Caco-2 (cell line): Measurements from ENCODE around the gene ARSH. TPM values are rescaled to one million over a fixed set of nuclear protein-coding genes. Genes with fewer than 3 reads are reported as not detected.

Source experiments
- BruUV-seq: library from RNA; stranded (reverse); fragments of 400-500 nt; replicated peaks from 2 replicates; lab custom pipeline; 2021; lab: Mats Ljungman, UMichigan
- CTCF ChIA-PET: fragments of 300-600 bp; sonication (Branson Sonifier 250); formaldehyde crosslinking; loops from one replicate; lab custom pipeline; 2022; ENCODE audit warnings: antibody characterized with exemption; lab: Charles Lee
- POLR2A ChIA-PET: fragments of 300-600 bp; sonication (Branson Sonifier 250); formaldehyde crosslinking; loops from one replicate; lab custom pipeline; 2022; ENCODE audit warnings: antibody characterized with exemption; lab: Charles Lee
- DNase-seq, 2 experiments: peaks; one replicate each; pipeline versions ENCODE4 v3.0.0 to v3.0.0-alpha.2; 2020 to 2022
- H3K27me3 ChIP-seq: replicated peaks from 2 replicates; pipeline ENCODE4 v1.6.0; 2011; ENCODE audit warnings: low read length; ENCODE audit not compliant: control insufficient read depth, insufficient read depth
- H3K36me3 ChIP-seq: 2 replicates; pipeline ENCODE4 v1.5.1; 2011; ENCODE audit warnings: low read length; ENCODE audit not compliant: control insufficient read depth, insufficient read depth
- H3K4me1 ChIP-seq: fragments of 250-450 bp; sonication (Bioruptor Pico); 2 replicates; pipeline ENCODE4 v1.5.1; 2020; ENCODE audit warnings: mild to moderate bottlenecking
- H3K4me3 ChIP-seq: 2 replicates; pipeline ENCODE4 v1.5.1; 2011; ENCODE audit warnings: low read depth, mild to moderate bottlenecking, control low read depth, low read length
- H3K9me3 ChIP-seq: fragments of 250-450 bp; sonication (Bioruptor Pico); 2 replicates; pipeline ENCODE4 v1.5.1; 2020; ENCODE audit warnings: mild to moderate bottlenecking, moderate library complexity
- H3K27ac Mint-ChIP-seq: one replicate; pipeline ENCODE4 v1.8.0; 2022; ENCODE audit warnings: mixed read lengths; ENCODE audit not compliant: unreplicated experiment
- H3K27me3 Mint-ChIP-seq: one replicate; pipeline ENCODE4 v1.8.0; 2022; ENCODE audit warnings: mixed read lengths; ENCODE audit not compliant: insufficient read depth, unreplicated experiment
- H3K36me3 Mint-ChIP-seq: one replicate; pipeline ENCODE4 v1.8.0; 2022; ENCODE audit warnings: mild to moderate bottlenecking, mixed read lengths; ENCODE audit not compliant: insufficient read depth, unreplicated experiment
- H3K4me1 Mint-ChIP-seq: one replicate; pipeline ENCODE4 v1.8.0; 2022; ENCODE audit warnings: low read depth, mixed read lengths; ENCODE audit not compliant: unreplicated experiment
- H3K4me3 Mint-ChIP-seq: one replicate; pipeline ENCODE4 v1.8.0; 2022; ENCODE audit warnings: mild to moderate bottlenecking, moderate library complexity, mixed read lengths; ENCODE audit not compliant: unreplicated experiment
- H3K9me3 Mint-ChIP-seq: one replicate; pipeline ENCODE4 v1.8.0; 2022; ENCODE audit warnings: mixed read lengths; ENCODE audit not compliant: unreplicated experiment
- intact Hi-C: fragments of 100-400 bp; cut with micrococcal nuclease; formaldehyde crosslinking; loops from one replicate; pipeline ENCODE4 v1.10.0; 2022; ENCODE audit not compliant: unreplicated experiment
- total RNA-seq: library from RNA; stranded (reverse); gene quantifications from 2 replicates; pipeline ENCODE4 v1.2.3, GENCODE V29; 2022
- TF ChIP-seq, protein P1 (sequence below), 2 experiments: fragments of 200-600 bp in 1 of 2; IDR thresholded peaks; 1 replicate in 1 of 2; 2 replicates in 1 of 2; pipeline versions ENCODE4 v1.5.1 to v1.8.0; 2011 to 2022; ENCODE audit warnings: antibody characterized with exemption in 1 of 2, control low read depth in 1 of 2, inconsistent platforms in 1 of 2, low read depth in 1 of 2, low read length in 1 of 2, mild to moderate bottlenecking in 1 of 2, moderate library complexity in 1 of 2; ENCODE audit not compliant: insufficient read depth in 1 of 2, severe bottlenecking in 1 of 2, unreplicated experiment in 1 of 2

The ARSH gene
- total RNA-seq, 1 experiment from 2014 or later = not detected

DNA sequence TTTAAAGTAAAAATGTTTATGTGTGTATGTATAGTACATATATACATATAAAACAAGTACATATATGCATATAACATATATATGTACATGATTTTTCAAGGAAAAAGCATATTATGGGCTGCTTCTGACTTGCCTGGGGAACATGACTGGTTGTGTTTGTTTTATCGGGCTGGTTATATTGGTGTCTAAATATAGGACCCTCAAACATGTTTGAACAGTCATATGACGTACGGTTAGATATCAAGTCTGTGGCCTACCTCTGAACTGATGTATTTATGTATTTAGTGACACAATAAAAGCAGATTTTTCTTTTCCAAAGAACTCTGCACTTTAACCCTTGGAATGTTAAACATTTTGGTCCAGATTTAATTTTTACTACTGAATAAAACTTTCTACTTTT lies 39.3 kb upstream of the ARSH start:
- Histone ChIP-seq H3K4me3 (no peak overlapping the region), H3K4me1 (peaks cover 11% of the 10 kb centered on the region), H3K9me3 (no peaks in the 10 kb centered on the region), H3K36me3 (no peaks in the 10 kb centered on the region), H3K27me3 (no peaks in the 10 kb centered on the region)
- Mint-ChIP-seq H3K27me3 (no peaks in the 10 kb centered on the region), H3K36me3 (no peaks in the 10 kb centered on the region), H3K27ac (no peak overlapping the region), H3K4me3 (no peak overlapping the region), H3K4me1 (peaks cover 4% of the 10 kb centered on the region), H3K9me3 (no peaks in the 10 kb centered on the region)
- POLR2A ChIA-PET = no interaction called here
- DNase-seq = no peak
- no TSS peak for BruUV-seq
- intact Hi-C loops = no loop called here
- TF ChIP-seq, protein P1, sequence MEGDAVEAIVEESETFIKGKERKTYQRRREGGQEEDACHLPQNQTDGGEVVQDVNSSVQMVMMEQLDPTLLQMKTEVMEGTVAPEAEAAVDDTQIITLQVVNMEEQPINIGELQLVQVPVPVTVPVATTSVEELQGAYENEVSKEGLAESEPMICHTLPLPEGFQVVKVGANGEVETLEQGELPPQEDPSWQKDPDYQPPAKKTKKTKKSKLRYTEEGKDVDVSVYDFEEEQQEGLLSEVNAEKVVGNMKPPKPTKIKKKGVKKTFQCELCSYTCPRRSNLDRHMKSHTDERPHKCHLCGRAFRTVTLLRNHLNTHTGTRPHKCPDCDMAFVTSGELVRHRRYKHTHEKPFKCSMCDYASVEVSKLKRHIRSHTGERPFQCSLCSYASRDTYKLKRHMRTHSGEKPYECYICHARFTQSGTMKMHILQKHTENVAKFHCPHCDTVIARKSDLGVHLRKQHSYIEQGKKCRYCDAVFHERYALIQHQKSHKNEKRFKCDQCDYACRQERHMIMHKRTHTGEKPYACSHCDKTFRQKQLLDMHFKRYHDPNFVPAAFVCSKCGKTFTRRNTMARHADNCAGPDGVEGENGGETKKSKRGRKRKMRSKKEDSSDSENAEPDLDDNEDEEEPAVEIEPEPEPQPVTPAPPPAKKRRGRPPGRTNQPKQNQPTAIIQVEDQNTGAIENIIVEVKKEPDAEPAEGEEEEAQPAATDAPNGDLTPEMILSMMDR (IDR thresholded peaks at IDR 0.05; ENCODE audit: insufficient read depth in 1 of 2, low read depth in 1 of 2, low read length in 1 of 2, severe bottlenecking in 1 of 2, unreplicated experiment in 1 of 2) = no peak
- CTCF ChIA-PET = no interaction called here

DNA sequence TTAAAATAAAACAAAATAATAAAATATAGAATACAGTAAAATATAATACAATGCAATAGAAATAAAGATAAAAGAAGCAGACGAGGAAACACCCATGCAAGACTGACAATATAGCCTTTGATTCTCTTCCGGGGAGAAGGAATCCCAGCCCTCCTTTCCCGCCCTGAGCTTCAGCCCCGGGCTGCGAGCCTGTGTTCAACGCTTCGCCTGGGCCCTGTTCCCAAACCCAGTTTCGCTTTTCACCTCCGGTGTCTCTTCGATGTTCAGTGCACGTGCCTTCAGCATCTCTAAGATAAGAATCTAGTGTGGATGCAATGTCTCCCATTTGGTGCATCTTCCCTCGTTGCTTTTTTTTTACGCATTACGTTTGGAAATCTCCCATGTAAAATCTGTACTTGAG lies 38.8 kb upstream of the ARSH start:
- intact Hi-C loops = no loop called here

DNA sequence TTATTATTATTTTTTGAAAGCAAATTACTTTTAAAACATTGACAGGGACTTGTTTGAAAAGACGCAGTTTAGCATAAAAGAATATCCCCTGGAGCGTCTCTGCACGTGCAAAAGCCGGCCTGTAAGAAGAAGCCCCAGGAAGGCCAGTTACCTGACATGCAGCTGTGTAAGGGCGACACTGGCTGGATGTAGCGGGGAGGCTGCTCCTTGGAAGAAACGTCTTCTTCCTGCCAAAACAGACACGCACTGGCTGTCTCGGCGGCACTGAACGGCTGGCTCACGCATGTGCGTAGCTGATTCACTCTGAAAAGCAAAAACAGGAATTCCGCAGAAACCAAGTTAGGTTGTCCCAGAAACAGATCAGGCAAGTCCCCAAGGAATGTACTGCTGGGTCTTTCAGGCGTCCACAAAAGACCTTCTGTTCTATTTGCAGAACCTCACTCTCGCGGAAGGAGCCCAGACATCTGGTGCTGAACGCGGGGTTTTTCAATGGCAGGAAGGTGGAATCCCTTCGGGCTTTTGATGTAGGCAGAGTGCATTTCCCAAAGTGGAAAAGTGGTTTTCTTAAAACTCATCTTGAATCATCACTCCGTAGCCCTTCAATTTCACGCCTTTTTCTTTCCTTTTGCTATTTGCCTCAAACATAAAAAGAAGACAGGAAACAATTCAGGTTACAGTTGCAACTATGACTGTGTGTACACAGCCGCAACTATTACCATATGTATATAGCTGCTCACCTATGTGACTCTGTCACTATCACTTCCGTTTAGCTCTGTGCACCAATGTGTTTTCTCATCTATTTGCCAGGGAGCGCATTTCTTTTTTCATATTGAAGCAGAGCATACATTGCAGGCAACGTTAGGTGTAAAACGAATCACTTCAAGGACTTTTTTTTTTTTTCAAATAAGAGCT lies 38.1 kb upstream of the ARSH start:
- no peak overlapping the region for H3K27ac Mint-ChIP-seq
- no peaks in the 10 kb centered on the region for H3K36me3 Mint-ChIP-seq

More for the DNA sequence above, 38.8 kb upstream of the ARSH start:
- H3K36me3 ChIP-seq = no peaks in the 10 kb centered on the region
- H3K9me3 ChIP-seq = no peaks in the 10 kb centered on the region
- H3K4me3 ChIP-seq = peak overlapping the region; percentile 22
- Mint-ChIP-seq H3K27ac (no peak overlapping the region), H3K36me3 (no peaks in the 10 kb centered on the region), H3K4me1 (no peaks in the 10 kb centered on the region), H3K9me3 (no peaks in the 10 kb centered on the region), H3K4me3 (peak overlapping the region; percentile 60), H3K27me3 (no peaks in the 10 kb centered on the region)
- BruUV-seq = no TSS peak
- no peak for DNase-seq
- ChIA-PET POLR2A (no interaction called here), CTCF (no interaction called here)
- TF ChIP-seq, protein P1 (IDR thresholded peaks at IDR 0.05; ENCODE audit: insufficient read depth in 1 of 2, low read depth in 1 of 2, low read length in 1 of 2, severe bottlenecking in 1 of 2, unreplicated experiment in 1 of 2) = no peak
- H3K4me1 ChIP-seq = peaks cover 10% of the 10 kb centered on the region
- H3K27me3 ChIP-seq = no peaks in the 10 kb centered on the region

More for the DNA sequence above, 38.1 kb upstream of the ARSH start:
- H3K4me3 Mint-ChIP-seq = peak overlapping the region; percentile 60
- H3K4me1 Mint-ChIP-seq = no peaks in the 10 kb centered on the region
- H3K9me3 ChIP-seq = no peaks in the 10 kb centered on the region
- H3K27me3 ChIP-seq = no peaks in the 10 kb centered on the region
- ChIA-PET CTCF (no interaction called here), POLR2A (no interaction called here)
- no peaks in the 10 kb centered on the region for H3K36me3 ChIP-seq
- no TSS peak for BruUV-seq
- DNase-seq = peak; percentile 18 to 42
- no peaks in the 10 kb centered on the region for H3K27me3 Mint-ChIP-seq
- peaks cover 4% of the 10 kb centered on the region; the same call in 1 of the 2 replicates for H3K4me1 ChIP-seq
- peak overlapping the region; percentile 27 for H3K4me3 ChIP-seq
- intact Hi-C loops = loop anchor here (1.0 kb wide), 1 partner anchor 78 kb away; no protein-coding TSS in a partner anchor
- TF ChIP-seq, protein P1 (IDR thresholded peaks at IDR 0.05; ENCODE audit: insufficient read depth in 1 of 2, low read depth in 1 of 2, low read length in 1 of 2, severe bottlenecking in 1 of 2, unreplicated experiment in 1 of 2) = no peak
- no peaks in the 10 kb centered on the region for H3K9me3 Mint-ChIP-seq
